Activated T-helper 9 cell treated with anti-CD3 and anti-CD28 coated beads, Interleukin-2, amount 50 U/mL, for 16 hours (primary cell): ENCODE results near the gene CADPS2.

Source experiments
- DNase-seq: peaks from one replicate; pipeline ENCODE4 v3.0.0-alpha.2; 2020; ENCODE audit warnings: low read depth

Gene CADPS2

GRCh38 chr7:122768827-122769226 is 117.4 kb downstream of the CADPS2 start:
- DNase-seq = no peak

GRCh38 chr7:122767339-122767738 is 118.9 kb downstream of the CADPS2 start:
- no peak for DNase-seq

- no peak for DNase-seq
Measured at GRCh38 chr7:122766593-122766992, 119.7 kb downstream of the CADPS2 start.

GRCh38 chr7:122764902-122765301 is 121.4 kb downstream of the CADPS2 start:
- no peak for DNase-seq

GRCh38 chr7:122764020-122764419 is 122.2 kb downstream of the CADPS2 start:
- no peak for DNase-seq

GRCh38 chr7:122762071-122762470 is 124.2 kb downstream of the CADPS2 start:
- no peak for DNase-seq

- no peak for DNase-seq
Measured at GRCh38 chr7:122758501-122758900, 127.8 kb downstream of the CADPS2 start.

- DNase-seq = no peak
Measured at GRCh38 chr7:122756860-122757259, 129.4 kb downstream of the CADPS2 start.

- no peak for DNase-seq
Measured at GRCh38 chr7:122755696-122756095, 130.6 kb downstream of the CADPS2 start.

GRCh38 chr7:122752583-122752982 is 133.7 kb downstream of the CADPS2 start:
- no peak for DNase-seq

GRCh38 chr7:122750389-122750788 is 135.9 kb downstream of the CADPS2 start:
- DNase-seq = no peak

- DNase-seq = no peak
Measured at GRCh38 chr7:122748195-122748594, 138.1 kb downstream of the CADPS2 start.

- no peak for DNase-seq
Measured at GRCh38 chr7:122746948-122747347, 139.3 kb downstream of the CADPS2 start.

- no peak for DNase-seq
Measured at GRCh38 chr7:122743211-122743610, 143.0 kb downstream of the CADPS2 start.

GRCh38 chr7:122738947-122739346 is 147.3 kb downstream of the CADPS2 start:
- no peak for DNase-seq

- no peak for DNase-seq
Measured at GRCh38 chr7:122736183-122736582, 150.1 kb downstream of the CADPS2 start.

- DNase-seq = no peak
Measured at GRCh38 chr7:122727759-122728158, 158.5 kb downstream of the CADPS2 start.

- no peak for DNase-seq
Measured at GRCh38 chr7:122727354-122727753, 158.9 kb downstream of the CADPS2 start.

GRCh38 chr7:122726881-122727280 is 159.4 kb downstream of the CADPS2 start:
- DNase-seq = no peak

GRCh38 chr7:122724366-122724765 is 161.9 kb downstream of the CADPS2 start:
- no peak for DNase-seq

- DNase-seq = no peak
Measured at GRCh38 chr7:122719010-122719578, 167.2 kb downstream of the CADPS2 start.

- no peak for DNase-seq
Measured at GRCh38 chr7:122717356-122718089, 168.7 kb downstream of the CADPS2 start.

- no peak for DNase-seq
Measured at GRCh38 chr7:122715183-122715582, 171.1 kb downstream of the CADPS2 start.

- no peak for DNase-seq
Measured at GRCh38 chr7:122710916-122711315, 175.3 kb downstream of the CADPS2 start.
